Adrenal gland (tissue), 5 donors: ENCODE measurements around the gene ADAMTS8.

Experiments
- POLR2A ChIP-seq, 2 donors: fragments of 450-650 bp; IDR thresholded peaks; one replicate each; pipeline ENCODE4 v1.6.1; 2017; ENCODE audit warnings: antibody characterized with exemption in 2 of 2, mild to moderate bottlenecking in 2 of 2, moderate library complexity in 1 of 2
- TF ChIP-seq, protein P1 (sequence below), 6 experiments: fragments of 450-650 bp in 4 of 6; fragments of 200-600 bp in 2 of 6; sonication (generic) in 1 of 6; IDR thresholded peaks; 1 replicate in 5 of 6; 2 replicates in 1 of 6; pipeline versions ENCODE4 v1.5.1 to v1.8.0; 2016 to 2021; ENCODE audit warnings: antibody characterized with exemption in 6 of 6, mild to moderate bottlenecking in 2 of 6, moderate library complexity in 1 of 6
- donor health status: DM: no; HTN: no; CAD: no.

DNA sequence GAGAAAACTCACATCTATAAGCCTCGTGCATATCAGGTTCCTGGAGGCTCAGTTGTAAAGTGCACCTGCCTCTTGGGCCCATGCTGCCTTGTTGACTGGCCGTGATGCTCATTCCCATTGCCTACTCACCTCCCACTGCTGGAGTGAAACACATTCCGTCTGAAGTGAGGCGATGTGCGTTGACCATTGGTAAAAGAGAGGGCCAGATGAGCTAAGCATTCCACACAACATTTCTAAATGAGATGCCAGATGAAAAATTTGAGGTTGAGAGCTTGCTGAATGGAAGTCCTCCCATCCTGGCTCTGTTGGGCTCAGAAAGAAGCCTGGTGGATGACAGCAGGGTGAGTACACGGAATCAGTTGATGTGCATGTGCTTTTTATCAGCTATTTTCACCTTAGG, 11.5 kb upstream of the ADAMTS8 start:
- TF ChIP-seq, protein P1, sequence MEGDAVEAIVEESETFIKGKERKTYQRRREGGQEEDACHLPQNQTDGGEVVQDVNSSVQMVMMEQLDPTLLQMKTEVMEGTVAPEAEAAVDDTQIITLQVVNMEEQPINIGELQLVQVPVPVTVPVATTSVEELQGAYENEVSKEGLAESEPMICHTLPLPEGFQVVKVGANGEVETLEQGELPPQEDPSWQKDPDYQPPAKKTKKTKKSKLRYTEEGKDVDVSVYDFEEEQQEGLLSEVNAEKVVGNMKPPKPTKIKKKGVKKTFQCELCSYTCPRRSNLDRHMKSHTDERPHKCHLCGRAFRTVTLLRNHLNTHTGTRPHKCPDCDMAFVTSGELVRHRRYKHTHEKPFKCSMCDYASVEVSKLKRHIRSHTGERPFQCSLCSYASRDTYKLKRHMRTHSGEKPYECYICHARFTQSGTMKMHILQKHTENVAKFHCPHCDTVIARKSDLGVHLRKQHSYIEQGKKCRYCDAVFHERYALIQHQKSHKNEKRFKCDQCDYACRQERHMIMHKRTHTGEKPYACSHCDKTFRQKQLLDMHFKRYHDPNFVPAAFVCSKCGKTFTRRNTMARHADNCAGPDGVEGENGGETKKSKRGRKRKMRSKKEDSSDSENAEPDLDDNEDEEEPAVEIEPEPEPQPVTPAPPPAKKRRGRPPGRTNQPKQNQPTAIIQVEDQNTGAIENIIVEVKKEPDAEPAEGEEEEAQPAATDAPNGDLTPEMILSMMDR (IDR thresholded peaks at IDR 0.05): no peak
- no peak for TF ChIP-seq POLR2A (IDR thresholded peaks at IDR 0.05)
